Upper lobe of right lung (tissue), 1 donor: ENCODE data around the gene KIF21B. TPM values are rescaled to one million over a fixed set of nuclear protein-coding genes. Genes with fewer than 3 reads are reported as not detected.
A peak's percentile ranks its signal among the peaks of the same experiment; 100 is the strongest.

Experiments
- ATAC-seq: fragments of 200-7000 bp; cut with Tn5 transposase; one replicate; pipeline ENCODE4 v1.9.1; 2020; ENCODE audit warnings: mild to moderate bottlenecking, moderate library complexity
- DNase-seq: peaks from one replicate; pipeline ENCODE4 v3.0.0-alpha.2; 2020
- H3K27ac ChIP-seq: fragments of 200-600 bp; one replicate; pipeline ENCODE4 v1.8.0; 2022
- H3K27me3 ChIP-seq: fragments of 200-600 bp; one replicate; pipeline ENCODE4 v1.8.0; 2022; ENCODE audit warnings: mild to moderate bottlenecking
- H3K36me3 ChIP-seq: fragments of 200-600 bp; one replicate; pipeline ENCODE4 v1.8.0; 2022
- H3K4me1 ChIP-seq: fragments of 200-600 bp; one replicate; pipeline ENCODE4 v1.8.0; 2022
- H3K4me3 ChIP-seq: fragments of 200-600 bp; one replicate; pipeline ENCODE4 v1.8.0; 2022; ENCODE audit warnings: mild to moderate bottlenecking
- H3K9me3 ChIP-seq: fragments of 200-600 bp; one replicate; pipeline ENCODE4 v1.8.0; 2022
- intact Hi-C: fragments of 100-400 bp; cut with DNase I; formaldehyde crosslinking; loops from one replicate; pipeline ENCODE4 v1.11.0; 2022
- long read RNA-seq: library from polyadenylated mRNA; unstranded; transcript quantifications from one replicate; pipeline ENCODE4 v2.0.0, GENCODE V29; 2021
- total RNA-seq: library from RNA; stranded (reverse); fragmentation: NEBNext Ultra II Directional; extraction: Animal tissue kit (Norgen Biotek cat#: 25700); gene quantifications from one replicate; pipeline ENCODE4 v1.2.1, GENCODE V29; 2021
- TF ChIP-seq, protein P1 (sequence below): fragments of 200-600 bp; IDR thresholded peaks from one replicate; pipeline ENCODE4 v1.8.0; 2022; ENCODE audit warnings: antibody characterized with exemption
- donor health status: DM: no; HTN: yes; CAD: no; lungs with severe emphysema.

The KIF21B gene, protein sequence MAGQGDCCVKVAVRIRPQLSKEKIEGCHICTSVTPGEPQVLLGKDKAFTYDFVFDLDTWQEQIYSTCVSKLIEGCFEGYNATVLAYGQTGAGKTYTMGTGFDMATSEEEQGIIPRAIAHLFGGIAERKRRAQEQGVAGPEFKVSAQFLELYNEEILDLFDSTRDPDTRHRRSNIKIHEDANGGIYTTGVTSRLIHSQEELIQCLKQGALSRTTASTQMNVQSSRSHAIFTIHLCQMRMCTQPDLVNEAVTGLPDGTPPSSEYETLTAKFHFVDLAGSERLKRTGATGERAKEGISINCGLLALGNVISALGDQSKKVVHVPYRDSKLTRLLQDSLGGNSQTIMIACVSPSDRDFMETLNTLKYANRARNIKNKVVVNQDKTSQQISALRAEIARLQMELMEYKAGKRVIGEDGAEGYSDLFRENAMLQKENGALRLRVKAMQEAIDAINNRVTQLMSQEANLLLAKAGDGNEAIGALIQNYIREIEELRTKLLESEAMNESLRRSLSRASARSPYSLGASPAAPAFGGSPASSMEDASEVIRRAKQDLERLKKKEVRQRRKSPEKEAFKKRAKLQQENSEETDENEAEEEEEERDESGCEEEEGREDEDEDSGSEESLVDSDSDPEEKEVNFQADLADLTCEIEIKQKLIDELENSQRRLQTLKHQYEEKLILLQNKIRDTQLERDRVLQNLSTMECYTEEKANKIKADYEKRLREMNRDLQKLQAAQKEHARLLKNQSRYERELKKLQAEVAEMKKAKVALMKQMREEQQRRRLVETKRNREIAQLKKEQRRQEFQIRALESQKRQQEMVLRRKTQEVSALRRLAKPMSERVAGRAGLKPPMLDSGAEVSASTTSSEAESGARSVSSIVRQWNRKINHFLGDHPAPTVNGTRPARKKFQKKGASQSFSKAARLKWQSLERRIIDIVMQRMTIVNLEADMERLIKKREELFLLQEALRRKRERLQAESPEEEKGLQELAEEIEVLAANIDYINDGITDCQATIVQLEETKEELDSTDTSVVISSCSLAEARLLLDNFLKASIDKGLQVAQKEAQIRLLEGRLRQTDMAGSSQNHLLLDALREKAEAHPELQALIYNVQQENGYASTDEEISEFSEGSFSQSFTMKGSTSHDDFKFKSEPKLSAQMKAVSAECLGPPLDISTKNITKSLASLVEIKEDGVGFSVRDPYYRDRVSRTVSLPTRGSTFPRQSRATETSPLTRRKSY (N-terminal part only)
- 5.7 TPM for total RNA-seq
- long read RNA-seq, partial matches to known transcripts = 3 of 7 reads
- long read RNA-seq, other reads (novel, unspliced or antisense) = 4 of 7 reads

DNA sequence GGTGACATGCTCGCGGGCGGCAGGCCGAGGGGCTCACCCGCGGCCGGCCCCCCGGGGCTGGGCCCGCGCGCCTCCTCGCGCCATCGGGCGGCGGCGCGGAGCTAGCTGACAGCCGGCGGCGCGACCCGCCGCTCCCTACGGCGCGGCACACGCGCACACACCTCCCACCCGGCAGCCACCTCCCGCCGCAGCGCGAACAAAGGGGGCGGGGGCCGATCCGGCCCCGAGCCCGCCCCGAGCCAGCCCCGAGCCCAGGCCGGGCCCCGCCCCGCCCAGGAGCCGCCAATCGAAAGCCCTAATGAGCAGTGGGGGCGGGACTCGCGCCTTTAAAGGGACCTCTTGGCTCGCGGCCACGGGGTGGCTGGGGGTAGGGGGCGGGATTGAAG is at the start of gene KIF21B:
Gene KIF21B, minus strand, starts transcription at position 198 of the 386 bp plus-strand sequence. CDS start 331 bp downstream, outside the sequence.
- TF ChIP-seq, protein P1, sequence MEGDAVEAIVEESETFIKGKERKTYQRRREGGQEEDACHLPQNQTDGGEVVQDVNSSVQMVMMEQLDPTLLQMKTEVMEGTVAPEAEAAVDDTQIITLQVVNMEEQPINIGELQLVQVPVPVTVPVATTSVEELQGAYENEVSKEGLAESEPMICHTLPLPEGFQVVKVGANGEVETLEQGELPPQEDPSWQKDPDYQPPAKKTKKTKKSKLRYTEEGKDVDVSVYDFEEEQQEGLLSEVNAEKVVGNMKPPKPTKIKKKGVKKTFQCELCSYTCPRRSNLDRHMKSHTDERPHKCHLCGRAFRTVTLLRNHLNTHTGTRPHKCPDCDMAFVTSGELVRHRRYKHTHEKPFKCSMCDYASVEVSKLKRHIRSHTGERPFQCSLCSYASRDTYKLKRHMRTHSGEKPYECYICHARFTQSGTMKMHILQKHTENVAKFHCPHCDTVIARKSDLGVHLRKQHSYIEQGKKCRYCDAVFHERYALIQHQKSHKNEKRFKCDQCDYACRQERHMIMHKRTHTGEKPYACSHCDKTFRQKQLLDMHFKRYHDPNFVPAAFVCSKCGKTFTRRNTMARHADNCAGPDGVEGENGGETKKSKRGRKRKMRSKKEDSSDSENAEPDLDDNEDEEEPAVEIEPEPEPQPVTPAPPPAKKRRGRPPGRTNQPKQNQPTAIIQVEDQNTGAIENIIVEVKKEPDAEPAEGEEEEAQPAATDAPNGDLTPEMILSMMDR = no peak
- intact Hi-C loops = no loop called here
- Histone ChIP-seq H3K4me1 (peaks cover 58% of the 10 kb centered on the region), H3K9me3 (no peaks in the 10 kb centered on the region), H3K27ac (peak within 1 kb of the TSS; percentile 60), H3K36me3 (no peaks in the 10 kb centered on the region), H3K27me3 (no peaks in the 10 kb centered on the region), H3K4me3 (peak within 1 kb of the TSS; percentile 63)
- ATAC-seq (peak; percentile 87), DNase-seq (peak; percentile 92)

DNA sequence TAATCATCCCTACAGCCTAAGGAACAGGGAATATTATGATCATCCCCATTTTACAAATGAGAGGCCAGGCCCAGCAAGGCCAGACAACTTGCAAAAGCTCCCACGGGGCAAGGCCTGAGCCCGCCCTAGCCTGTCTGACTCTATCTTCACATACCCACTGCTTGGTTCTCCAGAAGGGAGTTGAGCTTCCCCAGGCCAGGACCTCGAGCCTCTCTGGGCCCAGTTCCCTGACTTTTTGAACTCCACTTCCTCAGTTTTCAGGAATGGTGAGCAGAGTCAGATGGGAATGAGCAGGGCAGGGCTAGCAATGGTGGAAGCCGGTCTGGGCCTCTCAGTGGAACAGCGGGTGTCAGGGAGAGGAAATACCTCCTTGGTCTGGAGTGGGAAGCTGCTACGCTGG is 49.4 kb upstream of the KIF21B start:
- no peaks in the 10 kb centered on the region for H3K9me3 ChIP-seq
- no peaks in the 10 kb centered on the region for H3K36me3 ChIP-seq
- ATAC-seq (no peak), DNase-seq (no peak)
- intact Hi-C loops = no loop called here
- H3K4me1 ChIP-seq = no peaks in the 10 kb centered on the region
- TF ChIP-seq, protein P1 = no peak
- H3K27ac ChIP-seq = no peak overlapping the region
- H3K27me3 ChIP-seq = no peaks in the 10 kb centered on the region
- no peak overlapping the region for H3K4me3 ChIP-seq

DNA sequence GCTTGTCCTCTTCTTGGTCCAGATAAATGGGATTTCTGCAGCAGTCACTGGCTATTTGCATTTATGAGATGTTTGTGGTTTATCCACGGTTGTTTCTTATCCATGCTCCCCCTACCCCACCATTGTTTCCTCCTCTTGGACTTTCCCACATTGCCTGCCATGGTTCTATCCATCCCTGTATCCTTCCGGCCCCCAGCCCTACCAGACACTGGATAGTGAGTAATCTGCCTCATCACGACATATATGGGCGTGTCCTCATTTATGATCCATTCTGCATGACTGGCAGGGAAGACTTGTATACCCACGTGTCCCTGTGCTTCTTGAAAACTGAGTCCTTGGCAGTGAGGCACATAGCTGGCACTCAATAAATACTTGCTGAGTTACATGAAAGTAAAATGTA is 48.6 kb upstream of the KIF21B start:
- H3K36me3 ChIP-seq = no peaks in the 10 kb centered on the region
- TF ChIP-seq, protein P1 = no peak
- ATAC-seq (no peak), DNase-seq (no peak)
- H3K4me3 ChIP-seq = no peak overlapping the region
- no peaks in the 10 kb centered on the region for H3K4me1 ChIP-seq
- no peak overlapping the region for H3K27ac ChIP-seq
- intact Hi-C loops = no loop called here
- no peaks in the 10 kb centered on the region for H3K27me3 ChIP-seq
- no peaks in the 10 kb centered on the region for H3K9me3 ChIP-seq

DNA sequence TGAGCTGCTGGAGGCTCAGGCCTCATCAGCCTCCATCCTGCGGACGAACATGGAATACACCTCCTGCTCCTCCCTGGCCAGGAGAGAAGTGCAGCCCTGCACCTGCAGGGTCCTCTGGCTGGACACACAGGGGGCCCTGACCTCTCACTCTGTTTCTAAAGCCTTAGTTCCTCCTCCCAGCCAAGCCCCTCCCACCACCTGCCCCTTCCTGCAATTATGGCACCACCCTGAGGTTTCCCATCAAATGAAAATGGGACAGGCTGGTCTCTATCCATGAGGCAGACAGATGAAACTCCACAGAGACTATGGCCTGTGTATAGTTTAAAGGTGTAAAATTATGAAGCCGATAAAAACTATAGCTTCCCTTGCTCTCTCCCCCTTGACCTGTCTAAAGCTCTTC is 46.1 kb upstream of the KIF21B start:
- TF ChIP-seq, protein P1 = no peak
- no peak for ATAC-seq
- intact Hi-C loops = no loop called here

DNA sequence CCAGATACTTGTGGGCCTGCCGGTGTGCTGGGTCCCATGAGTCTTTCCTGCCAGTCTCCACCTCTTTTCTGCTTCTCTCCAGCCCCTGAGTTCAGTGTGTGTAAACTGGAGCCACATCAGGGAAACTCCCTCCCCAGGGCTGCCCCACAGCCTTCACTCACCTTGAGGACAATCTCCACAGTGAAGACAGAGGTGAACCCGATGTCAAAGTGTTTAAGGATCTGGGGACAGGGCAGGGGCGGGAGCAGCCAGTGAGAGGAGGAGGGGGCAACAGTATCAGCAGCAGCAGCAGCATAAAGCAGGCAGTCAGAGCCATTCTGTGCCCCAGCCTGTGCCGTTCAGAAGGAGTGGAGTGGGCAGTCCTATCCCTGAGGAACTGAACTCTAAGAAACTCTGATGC is 45.5 kb upstream of the KIF21B start:
- DNase-seq = no peak

More for the DNA sequence above, 46.1 kb upstream of the KIF21B start:
- Histone ChIP-seq H3K27ac (no peak overlapping the region), H3K9me3 (no peaks in the 10 kb centered on the region), H3K27me3 (no peaks in the 10 kb centered on the region), H3K4me3 (no peak overlapping the region), H3K4me1 (no peaks in the 10 kb centered on the region), H3K36me3 (no peaks in the 10 kb centered on the region)
- DNase-seq = no peak

More for the DNA sequence above, 45.5 kb upstream of the KIF21B start:
- Histone ChIP-seq H3K27ac (no peak overlapping the region), H3K4me1 (no peaks in the 10 kb centered on the region), H3K27me3 (no peaks in the 10 kb centered on the region), H3K9me3 (no peaks in the 10 kb centered on the region), H3K36me3 (no peaks in the 10 kb centered on the region), H3K4me3 (no peak overlapping the region)
- intact Hi-C loops = no loop called here
- no peak for ATAC-seq
- TF ChIP-seq, protein P1 = no peak
